Liver (tissue), 3 donors: ENCODE data around the gene ETV6.

ENCODE experiments used
- EGR1 ChIP-seq, 2 donors: IDR thresholded peaks; 2 replicates each; pipeline ENCODE4 v1.6.1; 2016 to 2018; ENCODE audit warnings: antibody characterized with exemption in 2 of 2, low read depth in 2 of 2
- RAD21 ChIP-seq, 2 donors: IDR thresholded peaks; 2 replicates each; pipeline ENCODE4 v1.6.1; 2016; ENCODE audit warnings: antibody characterized with exemption in 2 of 2, mild to moderate bottlenecking in 2 of 2
- TF ChIP-seq, protein P1 (sequence below): fragments of 150-350 bp; IDR thresholded peaks from 2 replicates; pipeline ENCODE4 v1.5.1; 2017; ENCODE audit warnings: improper control_type of control experiment, low read depth, low read length; ENCODE audit not compliant: missing input control
- TF ChIP-seq, protein P2 (sequence below): IDR thresholded peaks from 2 replicates; pipeline ENCODE4 v1.6.1; 2016; ENCODE audit warnings: antibody characterized with exemption
- donor health status: healthy.
- donor health status: healthy.

DNA sequence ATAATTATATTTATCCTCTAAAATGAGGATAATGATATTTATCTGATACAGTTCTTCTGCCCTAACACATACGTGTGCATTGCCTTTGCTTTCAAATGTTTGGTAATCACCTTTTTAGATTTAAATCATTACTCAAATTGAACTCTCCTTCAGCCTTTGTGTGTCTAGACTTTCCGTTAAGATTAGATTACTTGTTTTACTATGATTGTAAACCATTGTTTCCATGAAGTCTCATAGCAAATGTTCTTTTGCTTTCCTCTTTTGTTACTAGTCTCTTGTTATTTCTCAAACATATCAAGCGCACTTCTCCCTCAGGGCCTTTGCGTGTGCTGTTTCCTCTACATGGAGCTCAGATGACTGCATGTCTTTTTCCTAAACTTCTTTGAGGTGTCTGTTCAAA, 63.7 kb downstream of the ETV6 start:
- TF ChIP-seq, protein P1, sequence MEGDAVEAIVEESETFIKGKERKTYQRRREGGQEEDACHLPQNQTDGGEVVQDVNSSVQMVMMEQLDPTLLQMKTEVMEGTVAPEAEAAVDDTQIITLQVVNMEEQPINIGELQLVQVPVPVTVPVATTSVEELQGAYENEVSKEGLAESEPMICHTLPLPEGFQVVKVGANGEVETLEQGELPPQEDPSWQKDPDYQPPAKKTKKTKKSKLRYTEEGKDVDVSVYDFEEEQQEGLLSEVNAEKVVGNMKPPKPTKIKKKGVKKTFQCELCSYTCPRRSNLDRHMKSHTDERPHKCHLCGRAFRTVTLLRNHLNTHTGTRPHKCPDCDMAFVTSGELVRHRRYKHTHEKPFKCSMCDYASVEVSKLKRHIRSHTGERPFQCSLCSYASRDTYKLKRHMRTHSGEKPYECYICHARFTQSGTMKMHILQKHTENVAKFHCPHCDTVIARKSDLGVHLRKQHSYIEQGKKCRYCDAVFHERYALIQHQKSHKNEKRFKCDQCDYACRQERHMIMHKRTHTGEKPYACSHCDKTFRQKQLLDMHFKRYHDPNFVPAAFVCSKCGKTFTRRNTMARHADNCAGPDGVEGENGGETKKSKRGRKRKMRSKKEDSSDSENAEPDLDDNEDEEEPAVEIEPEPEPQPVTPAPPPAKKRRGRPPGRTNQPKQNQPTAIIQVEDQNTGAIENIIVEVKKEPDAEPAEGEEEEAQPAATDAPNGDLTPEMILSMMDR, result no peak
- TF ChIP-seq EGR1 (IDR thresholded peaks at IDR 0.05; ENCODE audit: low read depth in 2 of 2) (no peak), RAD21 (IDR thresholded peaks at IDR 0.05) (no peak)
- TF ChIP-seq, protein P2, sequence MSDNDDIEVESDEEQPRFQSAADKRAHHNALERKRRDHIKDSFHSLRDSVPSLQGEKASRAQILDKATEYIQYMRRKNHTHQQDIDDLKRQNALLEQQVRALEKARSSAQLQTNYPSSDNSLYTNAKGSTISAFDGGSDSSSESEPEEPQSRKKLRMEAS, result no peak
